Measurements from ENCODE around the gene UBE2S. TPM values are rescaled to one million over a fixed set of nuclear protein-coding genes. Genes with fewer than 3 reads are reported as not detected.

UBE2S gene
- total RNA-seq, 2 experiments from 2014 or later, result 267 to 275 TPM

- peaks cover 49% of the 10 kb centered on the region for H3K36me3 Mint-ChIP-seq
Observed at GRCh38 chr19:55385724-55386492, 21.7 kb downstream of the UBE2S start, which contains the start of gene RPL28. RPL28 (plus strand) TSS chr19:55385932; CDS start chr19:55386358, 426 bp downstream.

GRCh38 chr19:55384920-55385723 is 22.5 kb downstream of the UBE2S start:
- intact Hi-C loops (cut with micrococcal nuclease), result loop anchor here (1.0 to 2.0 kb wide), 7 partner anchors 13 to 269 kb away; partner anchors contain the start of genes KMT5C, PPP6R1 and ZNF581
- peaks cover 43% of the 10 kb centered on the region for H3K36me3 Mint-ChIP-seq
- H3K27me3 Mint-ChIP-seq, result no peaks in the 10 kb centered on the region
- H3K27ac Mint-ChIP-seq, result peak overlapping the region; percentile 92
- ChIA-PET CTCF (interaction anchor here (0.6 to 3.2 kb wide), 7 partner anchors 13 to 244 kb away, joined by 3 to 43 read pairs (median 5); partner anchors contain the start of genes HSPBP1 and KMT5C), POLR2A (interaction anchor here (1.0 to 10.6 kb wide), 13 partner anchors 10 to 214 kb away, joined by 3 to 118 read pairs (median 8); partner anchors contain the start of genes FIZ1, KMT5C, PPP6R1 and UBE2S)
- no peaks in the 10 kb centered on the region for H3K9me3 Mint-ChIP-seq
- H3K4me3 Mint-ChIP-seq, result peak overlapping the region; percentile 96
- H3K4me1 Mint-ChIP-seq (ENCODE audit: low read depth), result peaks cover 53% of the 10 kb centered on the region
- DNase-seq, result peak; percentile 98

More at GRCh38 chr19:55385724-55386492, 21.7 kb downstream of the UBE2S start, which contains the start of gene RPL28:
- Mint-ChIP-seq H3K4me1 (ENCODE audit: low read depth) (peaks cover 59% of the 10 kb centered on the region), H3K4me3 (peak within 1 kb of the TSS; percentile 96), H3K27me3 (no peaks in the 10 kb centered on the region), H3K27ac (peak within 1 kb of the TSS; percentile 92), H3K9me3 (no peaks in the 10 kb centered on the region)
- intact Hi-C loops (cut with micrococcal nuclease), result loop anchor here (1.0 to 2.0 kb wide), 7 partner anchors 12 to 268 kb away; partner anchors contain the start of genes KMT5C, PPP6R1 and ZNF581
- ChIA-PET POLR2A (interaction anchor here (2.9 to 10.6 kb wide), 3 partner anchors 19 to 131 kb away, joined by 9 to 118 read pairs (median 38); partner anchors contain the start of genes KMT5C and UBE2S), CTCF (no interaction called here)
- DNase-seq, result peak; percentile 99

GRCh38 chr19:55384131-55384919 is 23.3 kb downstream of the UBE2S start, which contains the start of gene TMEM238:
TMEM238 (minus strand) TSS chr19:55384292; CDS start chr19:55384259, 33 bp downstream.
- Mint-ChIP-seq H3K4me3 (peak within 1 kb of the TSS; percentile 96), H3K9me3 (no peaks in the 10 kb centered on the region), H3K27me3 (no peaks in the 10 kb centered on the region), H3K36me3 (peaks cover 35% of the 10 kb centered on the region), H3K27ac (peak within 1 kb of the TSS; percentile 92), H3K4me1 (ENCODE audit: low read depth) (peaks cover 46% of the 10 kb centered on the region)
- ChIA-PET POLR2A (interaction anchor here (0.8 to 10.6 kb wide), 16 partner anchors 9 to 222 kb away, joined by 3 to 118 read pairs (median 8); partner anchors contain the start of genes FIZ1, HSPBP1, KMT5C and PPP6R1), CTCF (interaction anchor here (0.6 to 3.2 kb wide), 21 partner anchors 12 to 297 kb away, joined by 3 to 43 read pairs (median 4); partner anchors contain the start of genes HSPBP1, KMT5C, PPP6R1 and ZNF628)
- intact Hi-C loops (cut with micrococcal nuclease), result loop anchor here (2.0 kb wide), 1 partner anchor 258 kb away; the partner anchor contains the start of gene ZNF581
- peak; percentile 48 for DNase-seq

GRCh38 chr19:55383279-55384130 is 24.1 kb downstream of the UBE2S start:
- peak; percentile 68 for DNase-seq
- peak overlapping the region; percentile 84 for H3K27ac Mint-ChIP-seq
- H3K27me3 Mint-ChIP-seq, result no peaks in the 10 kb centered on the region
- no peaks in the 10 kb centered on the region for H3K9me3 Mint-ChIP-seq
- CTCF ChIA-PET, result interaction anchor here (0.6 to 3.2 kb wide), 23 partner anchors 11 to 296 kb away, joined by 3 to 43 read pairs (median 3); partner anchors contain the start of genes HSPBP1, KMT5C, PPP6R1 and ZNF628
- H3K4me1 Mint-ChIP-seq (ENCODE audit: low read depth), result peaks cover 39% of the 10 kb centered on the region
- intact Hi-C loops (cut with micrococcal nuclease), result loop anchor here (2.0 kb wide), 1 partner anchor 259 kb away; the partner anchor contains the start of gene ZNF581
- H3K4me3 Mint-ChIP-seq, result peak overlapping the region; percentile 82
- H3K36me3 Mint-ChIP-seq, result peaks cover 29% of the 10 kb centered on the region
- POLR2A ChIA-PET, result interaction anchor here (0.8 to 10.6 kb wide), 16 partner anchors 8 to 254 kb away, joined by 3 to 118 read pairs (median 8); partner anchors contain the start of genes FIZ1, HSPBP1, KMT5C and PPP6R1

- H3K4me3 Mint-ChIP-seq, result peak overlapping the region; percentile 82
- H3K4me1 Mint-ChIP-seq (ENCODE audit: low read depth), result peaks cover 31% of the 10 kb centered on the region
- peak overlapping the region; percentile 84 for H3K27ac Mint-ChIP-seq
- H3K27me3 Mint-ChIP-seq, result no peaks in the 10 kb centered on the region
- H3K36me3 Mint-ChIP-seq, result peaks cover 19% of the 10 kb centered on the region
- no peaks in the 10 kb centered on the region for H3K9me3 Mint-ChIP-seq
- intact Hi-C loops (cut with micrococcal nuclease), result no loop called here
- ChIA-PET CTCF (interaction anchor here (1.1 to 3.2 kb wide), 9 partner anchors 15 to 130 kb away, joined by 3 to 43 read pairs (median 4); partner anchors contain the start of genes KMT5C and PPP6R1), POLR2A (interaction anchor here (1.2 to 10.6 kb wide), 4 partner anchors 22 to 255 kb away, joined by 5 to 118 read pairs (median 26); partner anchors contain the start of genes KMT5C, PPP6R1 and UBE2S)
- no peak for DNase-seq
Observed at GRCh38 chr19:55382522-55383054, 25.0 kb downstream of the UBE2S start.

GRCh38 chr19:55382013-55382412 is 25.6 kb downstream of the UBE2S start:
- ChIA-PET POLR2A (interaction anchor here (3.9 to 10.6 kb wide), 2 partner anchors 23 to 43 kb away, joined by 38 to 118 read pairs; partner anchors contain the start of genes KMT5C and UBE2S), CTCF (interaction anchor here (1.1 to 1.3 kb wide), 2 partner anchors 85 to 123 kb away, joined by 3 read pairs; partner anchors contain the start of gene PPP6R1)
- Mint-ChIP-seq H3K4me1 (ENCODE audit: low read depth) (peaks cover 27% of the 10 kb centered on the region), H3K9me3 (no peaks in the 10 kb centered on the region), H3K36me3 (peaks cover 14% of the 10 kb centered on the region), H3K4me3 (peak overlapping the region; percentile 82), H3K27me3 (no peaks in the 10 kb centered on the region), H3K27ac (no peak overlapping the region)
- intact Hi-C loops (cut with micrococcal nuclease), result no loop called here
- no peak for DNase-seq

- no peak overlapping the region for H3K4me3 Mint-ChIP-seq
- intact Hi-C loops (cut with micrococcal nuclease), result no loop called here
- DNase-seq, result no peak
- ChIA-PET POLR2A (no interaction called here), CTCF (interaction anchor here (0.9 kb wide), 1 partner anchor 10 kb away, joined by 3 read pairs; no protein-coding TSS in a partner anchor)
- no peak overlapping the region for H3K27ac Mint-ChIP-seq
- no peaks in the 10 kb centered on the region for H3K9me3 Mint-ChIP-seq
- H3K4me1 Mint-ChIP-seq (ENCODE audit: low read depth), result peaks cover 17% of the 10 kb centered on the region
- H3K27me3 Mint-ChIP-seq, result peaks cover 4% of the 10 kb centered on the region
- no peaks in the 10 kb centered on the region for H3K36me3 Mint-ChIP-seq
Observed at GRCh38 chr19:55379174-55379573, 28.4 kb downstream of the UBE2S start.

- H3K27ac Mint-ChIP-seq, result no peak overlapping the region
- peaks cover 9% of the 10 kb centered on the region for H3K4me1 Mint-ChIP-seq (ENCODE audit: low read depth)
- CTCF ChIA-PET, result no interaction called here
- DNase-seq, result no peak
- H3K36me3 Mint-ChIP-seq, result no peaks in the 10 kb centered on the region
- no peaks in the 10 kb centered on the region for H3K9me3 Mint-ChIP-seq
- H3K27me3 Mint-ChIP-seq, result peaks cover 10% of the 10 kb centered on the region
- no peak overlapping the region for H3K4me3 Mint-ChIP-seq
- intact Hi-C loops (cut with micrococcal nuclease), result no loop called here
- POLR2A ChIA-PET, result no interaction called here
Observed at GRCh38 chr19:55377356-55378131, 30.0 kb downstream of the UBE2S start.

GRCh38 chr19:55376241-55376933 is 31.2 kb downstream of the UBE2S start, which contains the start of gene TMEM190:
TMEM190 (plus strand) TSS chr19:55376826; CDS start chr19:55376854, 28 bp downstream.
- Mint-ChIP-seq H3K9me3 (no peaks in the 10 kb centered on the region), H3K27me3 (peaks cover 22% of the 10 kb centered on the region), H3K4me1 (ENCODE audit: low read depth) (no peaks in the 10 kb centered on the region), H3K27ac (no peak within 1 kb of the TSS), H3K36me3 (no peaks in the 10 kb centered on the region), H3K4me3 (no peak within 1 kb of the TSS)
- DNase-seq, result no peak
- ChIA-PET POLR2A (no interaction called here), CTCF (no interaction called here)
- intact Hi-C loops (cut with micrococcal nuclease), result no loop called here

All from activated CD4-positive, alpha-beta memory T cell treated with anti-CD3 and anti-CD28 coated beads for 36 hours (primary cell).